CD8-positive, alpha-beta memory T cell (primary cell): ENCODE measurements around the gene CTNNAL1. TPM values are rescaled to one million over a fixed set of nuclear protein-coding genes. Genes with fewer than 3 reads are reported as not detected.
A peak's percentile ranks its signal among the peaks of the same experiment; 100 is the strongest.

Experiments
- CTCF ChIA-PET: fragments of 350-600 bp; sonication (Branson Sonifier 250); formaldehyde crosslinking; loops from one replicate; lab custom pipeline; 2021; ENCODE audit warnings: antibody characterized with exemption; lab: Charles Lee
- POLR2A ChIA-PET: fragments of 350-600 bp; sonication (Branson Sonifier 250); formaldehyde crosslinking; loops from one replicate; lab custom pipeline; 2021; ENCODE audit warnings: antibody characterized with exemption; lab: Charles Lee
- DNase-seq, 5 donors: peaks; one replicate each; pipeline versions ENCODE4 v3.0.0 to v3.0.0-alpha.2; 2020 to 2022; ENCODE audit warnings: mixed read lengths in 1 of 5
- H3K27ac ChIP-seq: one replicate; pipeline ENCODE4 v1.7.0; 2013; ENCODE audit warnings: low read depth, mild to moderate bottlenecking, low read length, moderate library complexity
- H3K27me3 ChIP-seq: 2 replicates; pipeline ENCODE4 v1.7.0; 2013; ENCODE audit warnings: low read length, mild to moderate bottlenecking; ENCODE audit not compliant: insufficient read depth, poor library complexity, severe bottlenecking
- H3K36me3 ChIP-seq: 2 replicates; pipeline ENCODE4 v1.7.0; 2013; ENCODE audit warnings: mild to moderate bottlenecking, low read length, moderate library complexity; ENCODE audit not compliant: insufficient read depth
- H3K4me1 ChIP-seq: 2 replicates; pipeline ENCODE4 v1.7.0; 2013; ENCODE audit warnings: mild to moderate bottlenecking, low read length, moderate library complexity; ENCODE audit not compliant: insufficient read depth
- H3K4me3 ChIP-seq: 2 replicates; pipeline ENCODE4 v1.7.0; 2013; ENCODE audit warnings: mild to moderate bottlenecking, low read length
- H3K9me3 ChIP-seq: 2 replicates; pipeline ENCODE4 v1.7.0; 2013; ENCODE audit warnings: mild to moderate bottlenecking, low read length
- H3K27ac Mint-ChIP-seq, 8 donors: one replicate each; pipeline ENCODE4 v1.8.0; 2020 to 2021; ENCODE audit warnings: mixed read lengths in 8 of 8, mild to moderate bottlenecking in 6 of 8, inconsistent platforms in 3 of 8, moderate library complexity in 3 of 8
- H3K27me3 Mint-ChIP-seq, 2 donors: one replicate each; pipeline ENCODE4 v1.8.0; 2020 to 2021; ENCODE audit warnings: mixed read lengths in 2 of 2, mild to moderate bottlenecking in 1 of 2, moderate library complexity in 1 of 2
- H3K36me3 Mint-ChIP-seq, 3 donors: one replicate each; pipeline ENCODE4 v1.8.0; 2020 to 2021; ENCODE audit warnings: mixed read lengths in 3 of 3, inconsistent platforms in 1 of 3, mild to moderate bottlenecking in 1 of 3
- H3K4me1 Mint-ChIP-seq, 3 donors: one replicate each; pipeline ENCODE4 v1.8.0; 2020 to 2021; ENCODE audit warnings: mixed read lengths in 3 of 3, inconsistent platforms in 1 of 3, mild to moderate bottlenecking in 1 of 3
- H3K4me3 Mint-ChIP-seq, 7 donors: one replicate each; pipeline ENCODE4 v1.8.0; 2020 to 2021; ENCODE audit warnings: mixed read lengths in 7 of 7, mild to moderate bottlenecking in 6 of 7, moderate library complexity in 4 of 7, inconsistent platforms in 2 of 7
- H3K9me3 Mint-ChIP-seq, 5 donors: one replicate each; pipeline ENCODE4 v1.8.0; 2020 to 2022; ENCODE audit warnings: mixed read lengths in 5 of 5, mild to moderate bottlenecking in 3 of 5, moderate library complexity in 2 of 5, inconsistent platforms in 1 of 5
- polyA plus RNA-seq: library from polyadenylated mRNA; unstranded; fragments of 300-500 nt; fragmentation: Illumina TruSeq; gene quantifications from one replicate; pipeline ENCODE4 v1.2.3, GENCODE V29; 2021
- total RNA-seq, 2 experiments: library from RNA; stranded (reverse); gene quantifications; one replicate each; pipeline ENCODE4 v1.2.3, GENCODE V29; 2021

The CTNNAL1 gene
- total and polyA plus RNA-seq, 3 experiments from 2014 or later, result 1.4 to 22.0 (median 19.1) TPM

GRCh38 chr9:109026306-109026705 is 13.0 kb upstream of the CTNNAL1 start:
- H3K9me3 Mint-ChIP-seq, result no peaks in the 10 kb centered on the region
- peak overlapping the region in 3 of 8 donors; percentile 14 to 47 (median 43) for H3K27ac Mint-ChIP-seq
- H3K4me3 Mint-ChIP-seq, result no peak overlapping the region
- Histone ChIP-seq H3K9me3 (no peaks in the 10 kb centered on the region), H3K4me3 (no peak overlapping the region), H3K36me3 (no peaks in the 10 kb centered on the region), H3K4me1 (no peaks in the 10 kb centered on the region), H3K27ac (no peak overlapping the region), H3K27me3 (no peaks in the 10 kb centered on the region)
- POLR2A ChIA-PET, result no interaction called here
- CTCF ChIA-PET, result no interaction called here
- peaks cover 15 to 23% (median 22%) of the 10 kb centered on the region in 3 donors for H3K4me1 Mint-ChIP-seq
- no peaks in the 10 kb centered on the region for H3K27me3 Mint-ChIP-seq
- no peak for DNase-seq
- peaks cover 0 to 82% (median 8%) of the 10 kb centered on the region in 3 donors for H3K36me3 Mint-ChIP-seq

DNA sequence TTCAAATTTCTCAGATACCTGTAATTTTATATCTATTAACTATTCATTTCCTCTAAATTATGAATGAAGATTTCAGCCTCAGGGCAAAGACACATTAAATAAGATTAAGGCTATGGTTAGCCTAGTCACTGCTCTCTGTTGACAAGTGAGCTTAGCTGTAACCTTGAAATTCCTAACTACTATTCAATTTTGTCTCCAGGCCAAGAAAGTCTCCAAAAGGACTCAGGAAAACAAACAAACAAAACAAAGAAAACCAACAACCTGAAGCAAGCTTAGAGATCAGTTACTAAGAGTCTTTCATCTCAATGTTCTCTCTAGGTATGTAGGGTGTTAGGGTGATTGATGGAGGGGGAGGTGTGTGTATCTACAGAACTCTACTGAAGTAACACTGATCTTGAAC is 9.6 kb upstream of the CTNNAL1 start:
- H3K4me1 ChIP-seq, result no peaks in the 10 kb centered on the region
- CTCF ChIA-PET, result interaction anchor here (1.8 kb wide), 1 partner anchor 9 kb away, joined by 5 read pairs; the partner anchor contains the start of gene CTNNAL1
- H3K36me3 ChIP-seq, result no peaks in the 10 kb centered on the region
- POLR2A ChIA-PET, result no interaction called here
- no peak overlapping the region for H3K4me3 Mint-ChIP-seq
- H3K27ac Mint-ChIP-seq, result peak overlapping the region in 4 of 8 donors; percentile 12 to 50 (median 29)
- no peak overlapping the region for H3K27ac ChIP-seq
- H3K27me3 Mint-ChIP-seq, result no peaks in the 10 kb centered on the region
- no peak for DNase-seq
- no peaks in the 10 kb centered on the region for H3K9me3 Mint-ChIP-seq
- no peaks in the 10 kb centered on the region for H3K27me3 ChIP-seq
- no peak overlapping the region for H3K4me3 ChIP-seq
- H3K9me3 ChIP-seq, result no peaks in the 10 kb centered on the region
- H3K4me1 Mint-ChIP-seq, result peaks cover 14 to 18% (median 18%) of the 10 kb centered on the region in 3 donors
- peaks cover 0 to 77% (median 18%) of the 10 kb centered on the region in 3 donors for H3K36me3 Mint-ChIP-seq

- H3K9me3 ChIP-seq, result no peaks in the 10 kb centered on the region
- no peaks in the 10 kb centered on the region for H3K9me3 Mint-ChIP-seq
- no peak for DNase-seq
- no peak overlapping the region for H3K4me3 ChIP-seq
- H3K36me3 Mint-ChIP-seq, result peaks cover 0 to 58% (median 14%) of the 10 kb centered on the region in 3 donors
- H3K4me1 ChIP-seq, result no peaks in the 10 kb centered on the region
- no peaks in the 10 kb centered on the region for H3K36me3 ChIP-seq
- H3K27ac ChIP-seq, result no peak overlapping the region
- POLR2A ChIA-PET, result interaction anchor here (0.6 kb wide), 1 partner anchor 21 kb away, joined by 3 read pairs; no protein-coding TSS in a partner anchor
- peaks cover 3 to 10% (median 5%) of the 10 kb centered on the region in 3 donors for H3K4me1 Mint-ChIP-seq
- H3K4me3 Mint-ChIP-seq, result no peak overlapping the region
- H3K27me3 ChIP-seq, result no peaks in the 10 kb centered on the region
- H3K27ac Mint-ChIP-seq, result peak overlapping the region in 5 of 8 donors; percentile 38 to 91 (median 73)
- CTCF ChIA-PET, result no interaction called here
- no peaks in the 10 kb centered on the region for H3K27me3 Mint-ChIP-seq
Observed at GRCh38 chr9:109020581-109021511, 7.5 kb upstream of the CTNNAL1 start.

- peaks cover 0 to 52% (median 14%) of the 10 kb centered on the region in 3 donors for H3K36me3 Mint-ChIP-seq
- POLR2A ChIA-PET, result no interaction called here
- H3K9me3 Mint-ChIP-seq, result no peaks in the 10 kb centered on the region
- Histone ChIP-seq H3K4me3 (no peak overlapping the region), H3K27ac (no peak overlapping the region), H3K4me1 (no peaks in the 10 kb centered on the region), H3K36me3 (no peaks in the 10 kb centered on the region), H3K27me3 (no peaks in the 10 kb centered on the region), H3K9me3 (no peaks in the 10 kb centered on the region)
- H3K4me3 Mint-ChIP-seq, result no peak overlapping the region
- CTCF ChIA-PET, result no interaction called here
- no peak overlapping the region for H3K27ac Mint-ChIP-seq
- H3K27me3 Mint-ChIP-seq, result no peaks in the 10 kb centered on the region
- H3K4me1 Mint-ChIP-seq, result peaks cover 0 to 10% (median 3%) of the 10 kb centered on the region in 3 donors
- DNase-seq, result no peak
Observed at GRCh38 chr9:109020113-109020512, 6.8 kb upstream of the CTNNAL1 start.

- Histone ChIP-seq H3K27ac (no peak overlapping the region), H3K4me3 (no peak overlapping the region), H3K27me3 (no peaks in the 10 kb centered on the region), H3K36me3 (no peaks in the 10 kb centered on the region), H3K4me1 (no peaks in the 10 kb centered on the region), H3K9me3 (no peaks in the 10 kb centered on the region)
- Mint-ChIP-seq H3K36me3 (peaks cover 0 to 45% (median 14%) of the 10 kb centered on the region in 3 donors), H3K27ac (no peak overlapping the region), H3K4me1 (peaks cover 0 to 8% (median 1%) of the 10 kb centered on the region in 3 donors), H3K27me3 (no peaks in the 10 kb centered on the region), H3K9me3 (no peaks in the 10 kb centered on the region), H3K4me3 (no peak overlapping the region)
- POLR2A ChIA-PET, result no interaction called here
- CTCF ChIA-PET, result no interaction called here
- no peak for DNase-seq
Observed at GRCh38 chr9:109019420-109019819, 6.1 kb upstream of the CTNNAL1 start.

GRCh38 chr9:109017493-109017892 is 4.2 kb upstream of the CTNNAL1 start:
- H3K27ac ChIP-seq, result no peak overlapping the region
- Mint-ChIP-seq H3K27ac (peak overlapping the region in 2 of 8 donors; percentile 1 to 41), H3K4me1 (peaks cover 8 to 11% (median 9%) of the 10 kb centered on the region in 3 donors), H3K27me3 (no peaks in the 10 kb centered on the region), H3K4me3 (peak overlapping the region in 1 of 7 donors; percentile 36), H3K9me3 (no peaks in the 10 kb centered on the region), H3K36me3 (peaks cover 0 to 34% (median 14%) of the 10 kb centered on the region in 3 donors)
- H3K4me1 ChIP-seq, result peaks cover 3% of the 10 kb centered on the region
- H3K9me3 ChIP-seq, result no peaks in the 10 kb centered on the region
- no peak for DNase-seq
- H3K36me3 ChIP-seq, result no peaks in the 10 kb centered on the region
- ChIA-PET POLR2A (no interaction called here), CTCF (no interaction called here)
- H3K4me3 ChIP-seq, result no peak overlapping the region
- no peaks in the 10 kb centered on the region for H3K27me3 ChIP-seq

DNA sequence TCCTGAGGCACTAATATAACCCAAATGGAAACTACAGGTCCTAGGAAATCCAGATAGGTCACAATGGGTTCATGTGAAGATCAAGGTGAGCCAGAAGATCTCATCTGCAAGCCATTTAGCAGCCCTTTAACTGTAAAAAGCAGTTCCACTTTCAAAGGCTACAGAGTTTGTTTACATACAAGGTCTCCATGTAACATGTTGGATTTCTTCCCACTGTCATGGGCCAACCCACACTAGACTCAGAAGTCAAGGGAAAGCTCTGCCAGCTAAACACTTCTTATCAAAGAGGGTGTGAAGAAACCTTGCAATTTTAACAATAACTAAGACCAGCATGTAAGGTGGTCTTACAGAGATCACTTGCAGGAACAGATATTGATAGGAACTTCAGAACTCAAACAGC is 3.8 kb upstream of the CTNNAL1 start:
- Mint-ChIP-seq H3K36me3 (peaks cover 0 to 32% (median 14%) of the 10 kb centered on the region in 3 donors), H3K4me3 (no peak overlapping the region), H3K4me1 (peaks cover 10 to 15% (median 13%) of the 10 kb centered on the region in 3 donors), H3K27ac (peak overlapping the region in 1 of 8 donors; percentile 44), H3K27me3 (no peaks in the 10 kb centered on the region), H3K9me3 (no peaks in the 10 kb centered on the region)
- Histone ChIP-seq H3K27ac (no peak overlapping the region), H3K4me3 (no peak overlapping the region), H3K4me1 (peaks cover 8% of the 10 kb centered on the region), H3K36me3 (no peaks in the 10 kb centered on the region), H3K9me3 (no peaks in the 10 kb centered on the region), H3K27me3 (no peaks in the 10 kb centered on the region)
- ChIA-PET CTCF (no interaction called here), POLR2A (no interaction called here)
- no peak for DNase-seq

DNA sequence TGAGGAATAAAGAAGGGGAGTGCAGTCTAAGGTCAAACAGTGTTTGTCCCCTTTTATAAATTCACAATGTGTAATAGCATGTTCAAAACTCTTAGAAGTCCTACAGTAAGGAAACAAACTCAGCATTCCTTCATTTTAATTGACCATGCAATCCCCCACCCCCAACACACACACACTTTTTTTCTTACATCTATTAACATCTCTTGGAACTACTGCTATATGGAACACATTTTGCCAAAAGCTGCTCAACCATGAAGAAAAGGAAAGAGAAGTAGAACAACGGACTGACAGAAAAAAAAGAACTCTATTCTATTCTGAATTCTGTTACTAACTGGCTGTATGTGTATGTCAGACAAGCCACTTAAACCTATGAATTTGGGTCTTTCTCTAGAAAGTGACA is 2.8 kb upstream of the CTNNAL1 start:
- Histone ChIP-seq H3K4me1 (peaks cover 17% of the 10 kb centered on the region), H3K9me3 (no peaks in the 10 kb centered on the region), H3K36me3 (no peaks in the 10 kb centered on the region), H3K27ac (no peak overlapping the region), H3K27me3 (no peaks in the 10 kb centered on the region), H3K4me3 (no peak overlapping the region)
- Mint-ChIP-seq H3K36me3 (peaks cover 0 to 29% (median 14%) of the 10 kb centered on the region in 3 donors), H3K9me3 (no peaks in the 10 kb centered on the region), H3K27me3 (no peaks in the 10 kb centered on the region), H3K4me3 (no peak overlapping the region), H3K27ac (peak overlapping the region in 7 of 8 donors; percentile 20 to 59 (median 44)), H3K4me1 (peaks cover 17 to 25% (median 20%) of the 10 kb centered on the region in 3 donors)
- CTCF ChIA-PET, result no interaction called here
- POLR2A ChIA-PET, result no interaction called here
- no peak for DNase-seq
